ENCODE measurements around the gene ARL6IP6.
"Not testable (repeated sequence)": the region's sequence is repeated elsewhere in the genome, so short reads cannot be mapped to it uniquely, and the experiment has no call there.

ARL6IP6 gene

GRCh38 chr2:152718909-152719645 is 657 bp downstream of the ARL6IP6 start:
- Histone ChIP-seq H3K4me3 (ENCODE audit: low read length in 2 of 2) (peak overlapping the region; percentile 99 to 100), H3K4me1 (ENCODE audit: control insufficient read depth in 2 of 2, insufficient read depth in 2 of 2, low read length in 2 of 2) (peaks cover 15 to 17% of the 10 kb centered on the region in 2 donors), H3K9me3 (ENCODE audit: control insufficient read depth in 2 of 2, low read length in 2 of 2) (no peaks in the 10 kb centered on the region), H3K27me3 (ENCODE audit: control insufficient read depth in 2 of 2, insufficient read depth in 2 of 2, low read length in 2 of 2) (no peaks in the 10 kb centered on the region), H3K9ac (ENCODE audit: low read depth in 1 of 2, low read length in 2 of 2) (peak overlapping the region; percentile 79 to 90), H3K36me3 (ENCODE audit: control insufficient read depth in 2 of 2, insufficient read depth in 2 of 2, low read length in 2 of 2) (peaks cover 3 to 5% of the 10 kb centered on the region in 2 donors), H3K27ac (ENCODE audit: low read depth in 2 of 2, low read length in 2 of 2) (peak overlapping the region; percentile 99 to 100)

- Histone ChIP-seq H3K4me1 (ENCODE audit: control insufficient read depth in 2 of 2, insufficient read depth in 2 of 2, low read length in 2 of 2) (peaks cover 14 to 16% of the 10 kb centered on the region in 2 donors), H3K36me3 (ENCODE audit: control insufficient read depth in 2 of 2, insufficient read depth in 2 of 2, low read length in 2 of 2) (peaks cover 3 to 4% of the 10 kb centered on the region in 2 donors), H3K9ac (ENCODE audit: low read depth in 1 of 2, low read length in 2 of 2) (no peak overlapping the region)
Measured at GRCh38 chr2:152720794-152721193, 2.4 kb downstream of the ARL6IP6 start.

GRCh38 chr2:152722639-152723038 is 4.2 kb downstream of the ARL6IP6 start:
- H3K9me3 ChIP-seq (ENCODE audit: control insufficient read depth in 2 of 2, low read length in 2 of 2); H3K4me3 ChIP-seq (ENCODE audit: low read length in 2 of 2); H3K36me3 ChIP-seq (ENCODE audit: control insufficient read depth in 2 of 2, insufficient read depth in 2 of 2, low read length in 2 of 2); H3K27ac ChIP-seq (ENCODE audit: low read depth in 2 of 2, low read length in 2 of 2); H3K4me1 ChIP-seq (ENCODE audit: control insufficient read depth in 2 of 2, insufficient read depth in 2 of 2, low read length in 2 of 2); H3K27me3 ChIP-seq (ENCODE audit: control insufficient read depth in 2 of 2, insufficient read depth in 2 of 2, low read length in 2 of 2); H3K9ac ChIP-seq (ENCODE audit: low read depth in 1 of 2, low read length in 2 of 2): not testable (repeated sequence)

More at GRCh38 chr2:152720794-152721193, 2.4 kb downstream of the ARL6IP6 start:
- no peaks in the 10 kb centered on the region for H3K27me3 ChIP-seq (ENCODE audit: control insufficient read depth in 2 of 2, insufficient read depth in 2 of 2, low read length in 2 of 2)
- no peaks in the 10 kb centered on the region for H3K9me3 ChIP-seq (ENCODE audit: control insufficient read depth in 2 of 2, low read length in 2 of 2)
- peak overlapping the region in 1 of 2 donors; percentile 27 for H3K4me3 ChIP-seq (ENCODE audit: low read length in 2 of 2)
- no peak overlapping the region for H3K27ac ChIP-seq (ENCODE audit: low read depth in 2 of 2, low read length in 2 of 2)

DNA sequence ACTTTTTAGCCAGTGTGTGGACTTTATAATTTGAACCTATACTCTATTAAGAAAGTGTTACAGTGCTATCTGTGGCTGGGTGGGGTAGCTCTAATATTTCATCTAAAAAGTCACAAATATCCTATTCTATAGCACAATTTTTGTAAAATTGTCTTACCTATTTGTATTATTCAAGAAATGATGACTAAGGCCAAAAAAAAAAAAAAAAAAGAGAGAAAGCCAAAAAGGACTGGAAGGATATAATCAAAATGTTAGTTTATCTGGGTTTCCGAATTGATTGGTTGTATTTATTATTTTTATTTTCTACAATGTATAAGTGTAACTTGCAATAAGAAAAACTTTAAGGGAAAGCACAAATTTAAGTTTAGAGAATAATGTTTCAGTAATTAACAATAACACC is 5.5 kb downstream of the ARL6IP6 start:
- Histone ChIP-seq H3K27me3 (ENCODE audit: control insufficient read depth in 2 of 2, insufficient read depth in 2 of 2, low read length in 2 of 2) (no peaks in the 10 kb centered on the region), H3K4me3 (ENCODE audit: low read length in 2 of 2) (no peak overlapping the region), H3K27ac (ENCODE audit: low read depth in 2 of 2, low read length in 2 of 2) (no peak overlapping the region), H3K9me3 (ENCODE audit: control insufficient read depth in 2 of 2, low read length in 2 of 2) (no peaks in the 10 kb centered on the region), H3K36me3 (ENCODE audit: control insufficient read depth in 2 of 2, insufficient read depth in 2 of 2, low read length in 2 of 2) (peaks cover 3 to 4% of the 10 kb centered on the region in 2 donors), H3K9ac (ENCODE audit: low read depth in 1 of 2, low read length in 2 of 2) (no peak overlapping the region), H3K4me1 (ENCODE audit: control insufficient read depth in 2 of 2, insufficient read depth in 2 of 2, low read length in 2 of 2) (peaks cover 7 to 8% of the 10 kb centered on the region in 2 donors)

GRCh38 chr2:152729844-152730243 is 11.4 kb downstream of the ARL6IP6 start:
- Histone ChIP-seq H3K27ac (ENCODE audit: low read depth in 2 of 2, low read length in 2 of 2) (no peak overlapping the region), H3K36me3 (ENCODE audit: control insufficient read depth in 2 of 2, insufficient read depth in 2 of 2, low read length in 2 of 2) (peaks cover 0 to under 1% of the 10 kb centered on the region in 2 donors), H3K27me3 (ENCODE audit: control insufficient read depth in 2 of 2, insufficient read depth in 2 of 2, low read length in 2 of 2) (no peaks in the 10 kb centered on the region), H3K9ac (ENCODE audit: low read depth in 1 of 2, low read length in 2 of 2) (no peak overlapping the region), H3K9me3 (ENCODE audit: control insufficient read depth in 2 of 2, low read length in 2 of 2) (no peaks in the 10 kb centered on the region), H3K4me1 (ENCODE audit: control insufficient read depth in 2 of 2, insufficient read depth in 2 of 2, low read length in 2 of 2) (no peaks in the 10 kb centered on the region), H3K4me3 (ENCODE audit: low read length in 2 of 2) (no peak overlapping the region)

DNA sequence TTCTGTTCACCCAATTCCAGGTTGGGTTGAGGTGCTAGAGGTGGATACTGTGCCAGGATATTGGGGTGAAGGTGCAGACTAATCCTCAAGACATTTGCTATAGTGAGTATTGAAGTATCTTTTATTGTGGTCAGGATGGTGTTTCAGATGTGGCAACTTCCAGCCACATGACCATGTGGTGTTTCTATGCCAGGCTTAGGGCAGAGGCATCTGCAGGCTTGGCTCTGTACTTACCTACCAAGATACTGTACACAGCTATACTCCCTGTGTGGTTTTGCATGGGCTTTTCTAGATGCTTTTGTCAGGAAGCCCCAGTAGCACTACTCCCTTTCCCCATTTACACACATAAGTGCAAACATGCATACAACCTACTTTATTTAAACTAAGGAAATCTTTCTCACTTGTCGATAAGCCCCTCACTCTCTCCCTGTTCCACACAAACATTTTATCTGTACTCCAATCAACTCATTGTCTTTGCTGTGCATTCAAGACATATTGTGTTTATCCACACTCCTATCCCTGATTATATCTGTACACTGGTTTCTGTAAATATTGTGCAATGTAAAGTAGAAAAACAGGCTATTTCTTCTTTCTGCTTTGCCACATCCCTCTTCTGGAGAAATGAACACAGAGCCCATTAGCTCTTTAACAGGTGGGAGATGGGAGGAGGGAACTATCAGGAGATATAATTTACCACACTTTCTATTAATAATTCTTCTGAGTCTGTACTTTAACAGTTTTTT is 12.3 kb downstream of the ARL6IP6 start:
- Histone ChIP-seq H3K9ac (ENCODE audit: low read depth in 1 of 2, low read length in 2 of 2) (no peak overlapping the region), H3K36me3 (ENCODE audit: control insufficient read depth in 2 of 2, insufficient read depth in 2 of 2, low read length in 2 of 2) (peaks cover 0 to 4% of the 10 kb centered on the region in 2 donors), H3K9me3 (ENCODE audit: control insufficient read depth in 2 of 2, low read length in 2 of 2) (no peaks in the 10 kb centered on the region), H3K27me3 (ENCODE audit: control insufficient read depth in 2 of 2, insufficient read depth in 2 of 2, low read length in 2 of 2) (no peaks in the 10 kb centered on the region), H3K4me1 (ENCODE audit: control insufficient read depth in 2 of 2, insufficient read depth in 2 of 2, low read length in 2 of 2) (no peaks in the 10 kb centered on the region), H3K4me3 (ENCODE audit: low read length in 2 of 2) (no peak overlapping the region), H3K27ac (ENCODE audit: low read depth in 2 of 2, low read length in 2 of 2) (no peak overlapping the region)

GRCh38 chr2:152737509-152737908 is 19.1 kb downstream of the ARL6IP6 start:
- not testable (repeated sequence) for H3K9ac ChIP-seq (ENCODE audit: low read depth in 1 of 2, low read length in 2 of 2); H3K9me3 ChIP-seq (ENCODE audit: control insufficient read depth in 2 of 2, low read length in 2 of 2); H3K4me3 ChIP-seq (ENCODE audit: low read length in 2 of 2); H3K27me3 ChIP-seq (ENCODE audit: control insufficient read depth in 2 of 2, insufficient read depth in 2 of 2, low read length in 2 of 2); H3K4me1 ChIP-seq (ENCODE audit: control insufficient read depth in 2 of 2, insufficient read depth in 2 of 2, low read length in 2 of 2); H3K27ac ChIP-seq (ENCODE audit: low read depth in 2 of 2, low read length in 2 of 2)
- H3K36me3 ChIP-seq (ENCODE audit: control insufficient read depth in 2 of 2, insufficient read depth in 2 of 2, low read length in 2 of 2) = peaks cover 12 to 31% of the 10 kb centered on the region in 2 donors

DNA sequence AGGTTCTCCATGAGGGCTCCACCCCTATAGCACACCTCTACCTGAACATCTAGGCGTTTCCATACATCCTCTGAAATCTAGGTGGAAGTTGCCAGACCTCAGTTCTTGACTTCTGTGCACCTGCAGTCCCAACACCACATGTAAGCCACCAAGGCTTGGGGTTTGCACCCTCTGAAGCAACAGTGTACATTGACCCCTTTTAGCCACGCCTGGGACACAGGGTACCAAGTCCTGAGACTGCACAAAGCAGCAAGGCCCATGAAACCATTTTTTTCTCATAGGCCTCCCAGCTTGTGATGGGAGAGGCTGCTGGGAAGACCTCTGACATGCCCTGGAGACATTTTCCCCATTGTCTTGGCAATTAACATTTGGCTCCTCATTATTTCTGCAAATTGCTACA is 20.0 kb downstream of the ARL6IP6 start:
- peaks cover 16 to 31% of the 10 kb centered on the region in 2 donors for H3K36me3 ChIP-seq (ENCODE audit: control insufficient read depth in 2 of 2, insufficient read depth in 2 of 2, low read length in 2 of 2)
- H3K27ac ChIP-seq (ENCODE audit: low read depth in 2 of 2, low read length in 2 of 2) = no peak overlapping the region
- no peak overlapping the region for H3K4me3 ChIP-seq (ENCODE audit: low read length in 2 of 2)

GRCh38 chr2:152739705-152740104 is 21.3 kb downstream of the ARL6IP6 start:
- H3K27ac ChIP-seq (ENCODE audit: low read depth in 2 of 2, low read length in 2 of 2); H3K27me3 ChIP-seq (ENCODE audit: control insufficient read depth in 2 of 2, insufficient read depth in 2 of 2, low read length in 2 of 2); H3K9ac ChIP-seq (ENCODE audit: low read depth in 1 of 2, low read length in 2 of 2); H3K4me1 ChIP-seq (ENCODE audit: control insufficient read depth in 2 of 2, insufficient read depth in 2 of 2, low read length in 2 of 2); H3K4me3 ChIP-seq (ENCODE audit: low read length in 2 of 2); H3K9me3 ChIP-seq (ENCODE audit: control insufficient read depth in 2 of 2, low read length in 2 of 2): not testable (repeated sequence)
- H3K36me3 ChIP-seq (ENCODE audit: control insufficient read depth in 2 of 2, insufficient read depth in 2 of 2, low read length in 2 of 2) = peaks cover 16 to 31% of the 10 kb centered on the region in 2 donors

More for the DNA sequence above, 20.0 kb downstream of the ARL6IP6 start:
- no peaks in the 10 kb centered on the region for H3K27me3 ChIP-seq (ENCODE audit: control insufficient read depth in 2 of 2, insufficient read depth in 2 of 2, low read length in 2 of 2)
- no peaks in the 10 kb centered on the region for H3K4me1 ChIP-seq (ENCODE audit: control insufficient read depth in 2 of 2, insufficient read depth in 2 of 2, low read length in 2 of 2)
- H3K9ac ChIP-seq (ENCODE audit: low read depth in 1 of 2, low read length in 2 of 2) = no peak overlapping the region
- H3K9me3 ChIP-seq (ENCODE audit: control insufficient read depth in 2 of 2, low read length in 2 of 2) = no peaks in the 10 kb centered on the region

DNA sequence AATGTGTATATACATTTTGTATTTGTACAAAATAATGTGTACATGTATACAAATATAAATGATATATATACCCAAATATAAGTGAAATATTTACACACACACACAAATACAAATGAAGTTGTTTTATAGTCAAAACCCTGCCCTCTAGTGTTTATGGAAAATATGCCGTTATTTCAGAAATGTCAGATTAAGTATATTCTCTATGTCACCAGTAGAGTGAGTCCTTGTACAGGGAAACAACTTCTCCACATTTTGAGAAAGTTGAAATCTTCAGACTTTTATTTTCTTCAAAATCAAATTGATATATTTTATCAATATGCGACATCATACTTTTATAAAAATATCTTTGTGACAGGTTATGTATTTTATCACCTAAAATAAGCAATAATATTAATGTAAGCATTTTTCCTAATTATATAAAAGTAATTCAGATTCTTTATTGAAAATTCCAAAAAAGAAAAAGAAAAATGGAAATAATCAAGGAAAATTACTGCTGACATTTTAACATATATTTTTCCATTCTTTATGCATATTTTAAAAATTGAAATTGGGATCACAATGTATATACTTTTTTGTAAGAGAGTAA is 22.4 kb downstream of the ARL6IP6 start:
- Histone ChIP-seq H3K9ac (ENCODE audit: low read depth in 1 of 2, low read length in 2 of 2) (no peak overlapping the region), H3K4me1 (ENCODE audit: control insufficient read depth in 2 of 2, insufficient read depth in 2 of 2, low read length in 2 of 2) (no peaks in the 10 kb centered on the region), H3K27me3 (ENCODE audit: control insufficient read depth in 2 of 2, insufficient read depth in 2 of 2, low read length in 2 of 2) (no peaks in the 10 kb centered on the region), H3K27ac (ENCODE audit: low read depth in 2 of 2, low read length in 2 of 2) (no peak overlapping the region), H3K36me3 (ENCODE audit: control insufficient read depth in 2 of 2, insufficient read depth in 2 of 2, low read length in 2 of 2) (peaks cover 16 to 28% of the 10 kb centered on the region in 2 donors), H3K4me3 (ENCODE audit: low read length in 2 of 2) (no peak overlapping the region), H3K9me3 (ENCODE audit: control insufficient read depth in 2 of 2, low read length in 2 of 2) (no peaks in the 10 kb centered on the region)

All from mucosa of rectum (tissue), 2 donors.